Epidermal melanocyte (primary cell): ENCODE data around the gene ARID1B.
"Not testable (repeated sequence)": the region's sequence is repeated elsewhere in the genome, so short reads cannot be mapped to it uniquely, and the experiment has no call there.

Experiments used
- DNase-seq: peaks from one replicate; pipeline ENCODE4 v3.0.0; 2011; ENCODE audit warnings: low spot score; ENCODE audit not compliant: insufficient read length

Gene ARID1B

GRCh38 chr6:157019115-157019641, 242.0 kb downstream of the ARID1B start:
- DNase-seq = no peak

GRCh38 chr6:157019733-157020132, 242.6 kb downstream of the ARID1B start:
- no peak for DNase-seq

GRCh38 chr6:157020398-157020797, 243.2 kb downstream of the ARID1B start:
- DNase-seq = no peak

GRCh38 chr6:157020881-157021343, 243.7 kb downstream of the ARID1B start:
- DNase-seq = peak; percentile 33

- DNase-seq = peak; percentile 85
Observed at GRCh38 chr6:157021344-157021992, 244.3 kb downstream of the ARID1B start.

GRCh38 chr6:157021993-157022740, 245.0 kb downstream of the ARID1B start:
- DNase-seq = peak; percentile 91

- DNase-seq = no peak
Observed at GRCh38 chr6:157023958-157024357, 246.8 kb downstream of the ARID1B start.

GRCh38 chr6:157024745-157025144, 247.6 kb downstream of the ARID1B start:
- DNase-seq = no peak

GRCh38 chr6:157025437-157025836, 248.3 kb downstream of the ARID1B start:
- no peak for DNase-seq

GRCh38 chr6:157029980-157030690, 253.0 kb downstream of the ARID1B start:
- no peak for DNase-seq

- no peak for DNase-seq
Observed at GRCh38 chr6:157030755-157031154, 253.6 kb downstream of the ARID1B start.

- DNase-seq = no peak
Observed at GRCh38 chr6:157032923-157033322, 255.7 kb downstream of the ARID1B start.

- DNase-seq = no peak
Observed at GRCh38 chr6:157033428-157034140, 256.4 kb downstream of the ARID1B start.

- DNase-seq = no peak
Observed at GRCh38 chr6:157034436-157035230, 257.5 kb downstream of the ARID1B start.

GRCh38 chr6:157035546-157035945, 258.4 kb downstream of the ARID1B start:
- no peak for DNase-seq

- no peak for DNase-seq
Observed at GRCh38 chr6:157036245-157036711, 259.1 kb downstream of the ARID1B start.

GRCh38 chr6:157037165-157037564, 260.0 kb downstream of the ARID1B start:
- peak; percentile 74 for DNase-seq

- DNase-seq = no peak
Observed at GRCh38 chr6:157038610-157039009, 261.4 kb downstream of the ARID1B start.

- not testable (repeated sequence) for DNase-seq
Observed at GRCh38 chr6:157039639-157040038, 262.5 kb downstream of the ARID1B start.

- DNase-seq = no peak
Observed at GRCh38 chr6:157040191-157040590, 263.0 kb downstream of the ARID1B start.
